HG03457 (cell line): ENCODE results near the gene DIAPH1.

Experiments used
- ATAC-seq: cut with Tn5 transposase; IDR thresholded peaks from one replicate; pipeline ENCODE4 v1.9.1; 2021; ENCODE audit warnings: moderate number of reproducible peaks; ENCODE audit not compliant: unreplicated experiment

The DIAPH1 gene

DNA sequence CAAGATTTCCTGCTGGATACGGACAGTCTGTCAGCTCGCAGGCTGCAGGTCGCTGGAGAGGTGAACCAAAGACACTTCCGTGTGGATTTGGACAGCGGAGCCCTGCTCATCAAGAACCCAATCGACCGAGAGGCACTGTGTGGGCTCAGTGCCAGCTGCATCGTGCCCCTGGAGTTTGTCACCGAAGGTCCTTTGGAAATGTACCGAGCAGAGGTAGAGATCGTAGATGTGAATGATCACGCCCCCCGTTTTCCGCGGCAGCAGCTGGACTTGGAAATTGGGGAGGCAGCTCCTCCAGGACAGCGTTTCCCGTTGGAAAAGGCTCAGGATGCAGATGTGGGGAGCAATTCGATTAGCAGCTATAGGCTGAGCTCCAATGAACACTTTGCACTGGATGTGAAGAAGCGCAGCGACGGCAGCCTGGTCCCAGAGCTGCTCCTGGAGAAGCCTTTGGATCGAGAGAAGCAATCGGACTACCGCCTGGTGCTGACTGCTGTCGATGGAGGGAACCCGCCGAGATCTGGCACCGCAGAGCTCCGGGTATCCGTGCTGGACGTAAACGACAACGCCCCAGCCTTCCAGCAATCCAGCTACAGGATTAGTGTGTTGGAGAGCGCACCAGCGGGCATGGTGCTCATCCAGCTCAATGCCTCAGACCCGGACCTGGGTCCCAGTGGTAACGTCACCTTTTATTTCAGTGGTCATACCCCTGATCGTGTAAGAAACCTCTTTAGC is 133.3 kb downstream of the DIAPH1 start:
- no peak for ATAC-seq

DNA sequence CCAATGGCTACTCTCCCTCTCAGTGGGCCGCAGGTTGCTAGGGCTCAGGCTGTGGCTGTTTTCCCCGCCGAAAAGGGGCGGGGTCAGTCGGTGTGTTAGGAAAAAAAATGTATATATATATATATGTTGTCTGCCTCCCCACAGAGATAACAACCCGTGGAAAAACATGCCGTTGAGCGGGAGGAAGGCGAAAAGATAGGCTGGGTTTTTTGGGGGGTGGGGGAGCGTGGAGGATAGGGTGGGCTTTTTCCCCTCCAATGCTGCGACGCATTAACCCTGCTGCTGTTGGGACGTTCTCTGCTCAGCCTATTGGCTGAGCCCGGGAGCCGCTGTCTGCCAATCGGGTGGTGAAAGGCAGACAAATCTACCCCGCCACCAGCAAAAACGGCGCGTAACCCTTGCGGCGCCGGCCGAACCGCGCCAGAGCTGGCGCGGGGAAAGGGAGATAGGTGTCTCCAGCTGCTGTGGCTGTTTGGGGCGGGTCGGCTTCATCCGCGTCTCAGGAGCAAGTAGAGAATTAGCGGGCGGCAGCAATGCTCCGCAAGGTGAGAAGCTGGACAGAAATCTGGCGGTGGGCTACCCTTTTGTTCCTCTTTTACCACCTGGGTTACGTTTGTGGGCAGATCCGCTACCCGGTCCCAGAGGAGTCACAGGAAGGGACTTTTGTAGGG is 134.0 kb downstream of the DIAPH1 start, which contains the start of gene PCDHGC4:
TSS of gene PCDHGC4 (plus strand) at position 390 of the 671 bp plus-strand sequence. CDS start at position 534, 144 bp downstream.
- ATAC-seq, result no peak

DNA sequence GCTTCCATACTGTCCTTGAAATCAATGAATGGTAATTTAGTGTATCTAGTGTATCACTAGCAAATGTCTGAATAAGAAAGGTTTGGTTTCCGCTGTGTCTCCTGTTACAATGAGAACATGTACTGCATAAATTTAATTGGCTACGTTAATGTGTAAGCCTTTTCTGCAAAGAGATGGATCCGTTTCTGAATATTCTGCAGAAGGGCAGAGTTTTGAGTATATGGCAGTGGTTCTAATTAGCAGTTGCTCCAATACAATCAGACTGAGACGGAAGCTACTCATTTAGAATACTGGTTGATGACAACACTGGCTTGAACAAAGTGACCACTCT is 134.5 kb downstream of the DIAPH1 start:
- no peak for ATAC-seq

DNA sequence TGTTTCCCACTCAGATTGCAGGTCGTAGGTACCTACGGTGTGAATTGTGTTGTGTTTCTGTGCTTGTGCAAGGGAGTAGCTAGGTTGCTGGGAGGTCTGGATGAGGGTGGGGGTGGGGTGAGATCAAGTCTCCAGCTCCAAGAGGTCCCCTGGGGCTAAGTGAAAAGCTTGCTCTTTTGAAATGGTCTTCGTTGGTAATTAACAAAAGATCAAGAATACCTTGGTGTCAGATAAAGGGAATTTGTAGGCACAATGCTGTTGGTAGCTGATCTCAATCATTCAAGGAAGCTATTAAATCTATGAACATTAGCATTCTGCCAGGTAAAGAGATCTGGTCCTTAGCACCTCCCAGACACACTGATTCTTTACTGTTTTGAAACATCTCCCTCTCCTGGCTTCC is 134.9 kb downstream of the DIAPH1 start:
- no peak for ATAC-seq

DNA sequence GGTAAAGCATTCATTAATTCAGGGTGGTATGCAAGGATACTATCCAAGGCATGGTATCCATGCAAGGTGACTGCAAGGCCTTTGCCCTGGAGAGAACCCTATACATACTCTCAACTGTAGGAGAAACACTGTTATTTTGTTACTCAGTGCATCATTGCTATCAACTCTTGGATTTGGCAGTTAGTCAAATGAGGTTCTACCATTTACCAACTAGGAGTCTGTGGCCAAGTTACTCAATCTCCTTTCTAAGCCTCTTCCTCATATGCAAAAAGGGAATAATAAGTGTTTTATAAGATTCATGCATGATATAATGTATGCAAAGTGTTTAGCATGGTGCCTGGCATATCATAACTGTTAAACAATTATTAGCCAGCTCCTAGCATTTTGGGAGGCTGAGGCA is 139.0 kb downstream of the DIAPH1 start:
- no peak for ATAC-seq

DNA sequence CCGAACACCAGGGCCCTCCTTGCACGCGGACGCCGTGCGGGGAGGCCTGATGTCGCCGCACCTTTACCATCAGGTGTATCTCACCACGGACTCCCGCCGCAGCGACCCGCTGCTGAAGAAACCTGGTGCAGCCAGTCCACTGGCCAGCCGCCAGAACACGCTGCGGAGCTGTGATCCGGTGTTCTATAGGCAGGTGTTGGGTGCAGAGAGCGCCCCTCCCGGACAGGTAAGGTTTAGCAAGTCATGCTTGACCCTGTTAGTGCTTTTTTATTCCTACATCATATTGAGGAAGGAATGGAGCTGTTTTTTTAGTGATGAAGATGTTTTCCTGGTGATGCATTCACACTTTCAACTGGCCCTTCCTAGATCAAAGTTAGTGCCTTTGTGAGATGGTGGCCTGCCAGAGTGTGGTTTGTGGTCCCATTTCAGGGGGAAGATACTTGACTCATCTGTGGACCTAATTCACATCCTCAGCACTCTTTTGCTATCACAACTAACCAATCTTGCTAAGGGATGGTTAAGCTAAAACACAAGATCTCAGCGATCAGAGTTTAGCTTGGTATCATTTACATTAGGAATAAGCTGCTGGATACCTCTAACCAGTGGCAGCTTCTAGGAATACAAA is 140.4 kb downstream of the DIAPH1 start:
- no peak for ATAC-seq

DNA sequence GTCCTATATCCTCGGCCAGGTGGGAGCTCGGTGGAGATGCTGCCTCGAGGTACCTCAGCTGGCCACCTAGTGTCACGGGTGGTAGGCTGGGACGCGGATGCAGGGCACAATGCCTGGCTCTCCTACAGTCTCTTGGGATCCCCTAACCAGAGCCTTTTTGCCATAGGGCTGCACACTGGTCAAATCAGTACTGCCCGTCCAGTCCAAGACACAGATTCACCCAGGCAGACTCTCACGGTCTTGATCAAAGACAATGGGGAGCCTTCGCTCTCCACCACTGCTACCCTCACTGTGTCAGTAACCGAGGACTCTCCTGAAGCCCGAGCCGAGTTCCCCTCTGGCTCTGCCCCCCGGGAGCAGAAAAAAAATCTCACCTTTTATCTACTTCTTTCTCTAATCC is 141.0 kb downstream of the DIAPH1 start:
- ATAC-seq, result no peak

DNA sequence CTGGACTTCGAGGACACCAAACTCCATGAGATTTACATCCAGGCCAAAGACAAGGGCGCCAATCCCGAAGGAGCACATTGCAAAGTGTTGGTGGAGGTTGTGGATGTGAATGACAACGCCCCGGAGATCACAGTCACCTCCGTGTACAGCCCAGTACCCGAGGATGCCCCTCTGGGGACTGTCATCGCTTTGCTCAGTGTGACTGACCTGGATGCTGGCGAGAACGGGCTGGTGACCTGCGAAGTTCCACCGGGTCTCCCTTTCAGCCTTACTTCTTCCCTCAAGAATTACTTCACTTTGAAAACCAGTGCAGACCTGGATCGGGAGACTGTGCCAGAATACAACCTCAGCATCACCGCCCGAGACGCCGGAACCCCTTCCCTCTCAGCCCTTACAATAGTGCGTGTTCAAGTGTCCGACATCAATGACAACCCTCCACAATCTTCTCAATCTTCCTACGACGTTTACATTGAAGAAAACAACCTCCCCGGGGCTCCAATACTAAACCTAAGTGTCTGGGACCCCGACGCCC is 141.7 kb downstream of the DIAPH1 start:
- ATAC-seq, result no peak

DNA sequence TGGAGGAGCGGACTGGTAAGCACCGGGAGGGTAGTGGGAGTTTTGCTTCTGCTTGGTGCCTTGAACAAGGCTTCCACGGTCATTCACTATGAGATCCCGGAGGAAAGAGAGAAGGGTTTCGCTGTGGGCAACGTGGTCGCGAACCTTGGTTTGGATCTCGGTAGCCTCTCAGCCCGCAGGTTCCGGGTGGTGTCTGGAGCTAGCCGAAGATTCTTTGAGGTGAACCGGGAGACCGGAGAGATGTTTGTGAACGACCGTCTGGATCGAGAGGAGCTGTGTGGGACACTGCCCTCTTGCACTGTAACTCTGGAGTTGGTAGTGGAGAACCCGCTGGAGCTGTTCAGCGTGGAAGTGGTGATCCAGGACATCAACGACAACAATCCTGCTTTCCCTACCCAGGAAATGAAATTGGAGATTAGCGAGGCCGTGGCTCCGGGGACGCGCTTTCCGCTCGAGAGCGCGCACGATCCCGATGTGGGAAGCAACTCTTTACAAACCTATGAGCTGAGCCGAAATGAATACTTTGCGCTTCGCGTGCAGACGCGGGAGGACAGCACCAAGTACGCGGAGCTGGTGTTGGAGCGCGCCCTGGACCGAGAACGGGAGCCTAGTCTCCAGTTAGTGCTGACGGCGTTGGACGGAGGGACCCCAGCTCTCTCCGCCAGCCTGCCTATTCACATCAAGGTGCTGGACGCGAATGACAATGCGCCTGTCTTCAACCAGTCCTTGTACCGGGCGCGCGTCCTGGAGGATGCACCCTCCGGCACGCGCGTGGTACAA is 142.5 kb downstream of the DIAPH1 start:
- no peak for ATAC-seq

DNA sequence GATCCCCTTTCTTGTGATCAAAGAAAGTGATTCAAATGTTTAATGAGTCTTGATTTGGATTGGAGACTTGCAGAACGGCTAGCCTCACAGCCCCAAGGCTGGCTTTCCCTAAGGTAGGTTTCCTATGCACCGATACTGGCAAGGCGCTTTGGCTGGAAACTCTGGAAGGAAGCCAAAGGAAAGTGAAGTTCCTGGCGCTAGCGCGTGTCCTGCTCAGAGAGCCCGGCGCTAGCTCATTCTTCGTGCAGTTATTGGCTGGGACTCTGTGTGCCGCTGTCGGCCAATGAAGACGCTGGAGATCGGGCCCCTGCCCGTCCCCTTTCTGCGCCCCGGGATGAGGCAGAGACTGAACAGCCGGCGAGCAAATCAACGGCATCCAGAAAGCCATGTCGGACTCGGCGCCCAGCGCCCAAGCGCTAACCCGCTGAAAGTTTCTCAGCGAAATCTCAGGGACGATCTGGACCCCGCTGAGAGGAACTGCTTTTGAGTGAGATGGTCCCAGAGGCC is 143.1 kb downstream of the DIAPH1 start, which contains the start of gene PCDHGC3:
TSS of gene PCDHGC3 (plus strand) at position 342 of the 507 bp plus-strand sequence. CDS start at position 493, 151 bp downstream.
- peak; percentile 99 for ATAC-seq

DNA sequence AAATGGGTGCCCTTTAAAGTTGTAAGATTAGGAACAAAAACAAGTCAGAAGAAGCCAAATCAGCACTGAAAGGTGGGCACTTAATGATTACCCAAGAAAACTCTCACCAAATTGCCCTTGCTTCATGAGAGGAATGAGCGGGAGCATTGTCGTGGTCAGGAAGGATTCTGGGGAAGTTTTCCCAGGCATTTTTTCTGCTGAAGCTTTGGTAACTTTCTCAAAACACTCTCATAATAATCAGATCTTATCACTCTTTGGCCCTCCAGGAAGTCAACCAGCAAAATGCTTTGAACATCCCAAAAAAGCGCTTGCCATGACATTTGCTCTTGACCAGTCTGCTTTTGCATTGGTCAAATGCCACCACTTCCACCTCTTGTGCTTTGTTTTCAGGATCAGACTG is 153.4 kb downstream of the DIAPH1 start:
- no peak for ATAC-seq
